HepG2 (cell line): ENCODE measurements around the gene FBXO7. TPM values are rescaled to one million over a fixed set of nuclear protein-coding genes. Genes with fewer than 3 reads are reported as not detected.

ENCODE experiments used
- ATAD3A ChIP-seq: sonication (generic); formaldehyde crosslinking; IDR thresholded peaks from 2 replicates; pipeline ENCODE4 v1.4.0; 2020; ENCODE audit warnings: missing genetic modification reagents
- CCDC6 ChIP-seq: sonication (generic); formaldehyde crosslinking; IDR thresholded peaks from 2 replicates; pipeline ENCODE4 v1.8.1; 2022; ENCODE audit warnings: mild to moderate bottlenecking, missing genetic modification reagents, moderate library complexity
- CTCF ChIP-seq: sonication (generic); formaldehyde crosslinking; IDR thresholded peaks from 2 replicates; pipeline ENCODE4 v1.5.0; 2020; ENCODE audit warnings: mild to moderate bottlenecking, missing genetic modification reagents, moderate library complexity
- FOXK2 ChIP-seq: fragments of 450-650 bp; IDR thresholded peaks from 2 replicates; pipeline ENCODE4 v1.6.1; 2016
- IRF1 ChIP-seq: sonication (generic); formaldehyde crosslinking; IDR thresholded peaks from 2 replicates; pipeline ENCODE4 v1.4.0; 2020; ENCODE audit warnings: low read depth, mild to moderate bottlenecking, missing genetic modification reagents
- KDM6A ChIP-seq: IDR thresholded peaks from 2 replicates; pipeline ENCODE4 v1.6.1; 2016; ENCODE audit warnings: low read depth
- MAX ChIP-seq: IDR thresholded peaks from 2 replicates; pipeline ENCODE4 v1.6.1; 2012; ENCODE audit warnings: inconsistent platforms
- RBM39 ChIP-seq: fragments of 200-400 bp; formaldehyde crosslinking; IDR thresholded peaks from one replicate; pipeline ENCODE4 v1.6.1; 2018; ENCODE audit warnings: antibody characterized with exemption, mild to moderate bottlenecking, low read depth, low read length; ENCODE audit not compliant: poor library complexity, severe bottlenecking
- RNF219 ChIP-seq: sonication (generic); formaldehyde crosslinking; IDR thresholded peaks from 2 replicates; pipeline ENCODE4 v1.5.0; 2020; ENCODE audit warnings: mild to moderate bottlenecking, missing genetic modification reagents
- SP1 ChIP-seq, 2 experiments: fragments of 450-650 bp in 1 of 2; sonication (generic) in 1 of 2; formaldehyde crosslinking in 1 of 2; IDR thresholded peaks; 2 replicates each; pipeline versions ENCODE4 v1.4.0 to v1.6.1; 2016 to 2020; ENCODE audit warnings: missing genetic modification reagents in 1 of 2
- SRSF4 ChIP-seq: fragments of 200-400 bp; formaldehyde crosslinking; IDR thresholded peaks from one replicate; pipeline ENCODE4 v1.6.1; 2018; ENCODE audit warnings: mild to moderate bottlenecking, low read depth, low read length, moderate library complexity; ENCODE audit not compliant: poor library complexity, severe bottlenecking
- ZNF224 ChIP-seq: sonication (generic); formaldehyde crosslinking; IDR thresholded peaks from 2 replicates; pipeline ENCODE4 v1.5.0; 2020; ENCODE audit warnings: mild to moderate bottlenecking, missing genetic modification reagents
- ZNF333 ChIP-seq: sonication (generic); formaldehyde crosslinking; IDR thresholded peaks from 2 replicates; pipeline ENCODE4 v1.4.0; 2020; ENCODE audit warnings: mild to moderate bottlenecking, missing genetic modification reagents, borderline replicate concordance
- ZNF446 ChIP-seq: sonication (generic); formaldehyde crosslinking; IDR thresholded peaks from 2 replicates; pipeline ENCODE4 v1.5.0; 2020; ENCODE audit warnings: mild to moderate bottlenecking, missing genetic modification reagents
- ZSCAN22 ChIP-seq: sonication (generic); formaldehyde crosslinking; IDR thresholded peaks from 2 replicates; pipeline ENCODE4 v1.4.0; 2020; ENCODE audit warnings: mild to moderate bottlenecking, missing genetic modification reagents
- polyA plus RNA-seq, 8 experiments: library from polyadenylated mRNA; depleted of rRNA in 3 of 8; stranded (reverse) in 7 of 8; unstranded in 1 of 8; fragments of >200 nt; fragmentation: Illumina TruSeq in 4 of 8; extraction: Trizol in 4 of 8; gene quantifications; 2 replicates each; pipeline versions ENCODE4 v1.2.1 to v1.2.3, GENCODE V29; 2011 to 2016; ENCODE audit warnings: low read depth in 4 of 8, missing spikeins in 1 of 8, mixed read lengths in 1 of 8; ENCODE audit not compliant: insufficient read depth in 1 of 8
- total RNA-seq, 5 experiments: library from RNA; depleted of rRNA; stranded (reverse); fragments of >200 nt; fragmentation: Illumina TruSeq; extraction: Trizol; gene quantifications; 2 replicates each; pipeline ENCODE4 v1.2.3, GENCODE V29; 2016; ENCODE audit warnings: low read depth in 1 of 5
- TF ChIP-seq, protein P1 (sequence below): sonication (generic); formaldehyde crosslinking; IDR thresholded peaks from 2 replicates; pipeline ENCODE4 v1.5.0; 2020; ENCODE audit warnings: missing genetic modification reagents
- TF ChIP-seq, protein P2 (sequence below): sonication (generic); formaldehyde crosslinking; IDR thresholded peaks from 2 replicates; pipeline ENCODE4 v1.5.0; 2020; ENCODE audit warnings: missing genetic modification reagents
- TF ChIP-seq, protein P3 (sequence below): sonication (generic); formaldehyde crosslinking; conservative IDR thresholded peaks from 2 replicates; pipeline ENCODE4 v1.8.0; 2022; ENCODE audit warnings: missing genetic modification reagents

Gene FBXO7
- total and polyA plus RNA-seq, 2 of the 13 experiments (the other 11 are each of a cell fraction or from before 2014, with no cell fraction given), result 105 to 172 TPM

DNA sequence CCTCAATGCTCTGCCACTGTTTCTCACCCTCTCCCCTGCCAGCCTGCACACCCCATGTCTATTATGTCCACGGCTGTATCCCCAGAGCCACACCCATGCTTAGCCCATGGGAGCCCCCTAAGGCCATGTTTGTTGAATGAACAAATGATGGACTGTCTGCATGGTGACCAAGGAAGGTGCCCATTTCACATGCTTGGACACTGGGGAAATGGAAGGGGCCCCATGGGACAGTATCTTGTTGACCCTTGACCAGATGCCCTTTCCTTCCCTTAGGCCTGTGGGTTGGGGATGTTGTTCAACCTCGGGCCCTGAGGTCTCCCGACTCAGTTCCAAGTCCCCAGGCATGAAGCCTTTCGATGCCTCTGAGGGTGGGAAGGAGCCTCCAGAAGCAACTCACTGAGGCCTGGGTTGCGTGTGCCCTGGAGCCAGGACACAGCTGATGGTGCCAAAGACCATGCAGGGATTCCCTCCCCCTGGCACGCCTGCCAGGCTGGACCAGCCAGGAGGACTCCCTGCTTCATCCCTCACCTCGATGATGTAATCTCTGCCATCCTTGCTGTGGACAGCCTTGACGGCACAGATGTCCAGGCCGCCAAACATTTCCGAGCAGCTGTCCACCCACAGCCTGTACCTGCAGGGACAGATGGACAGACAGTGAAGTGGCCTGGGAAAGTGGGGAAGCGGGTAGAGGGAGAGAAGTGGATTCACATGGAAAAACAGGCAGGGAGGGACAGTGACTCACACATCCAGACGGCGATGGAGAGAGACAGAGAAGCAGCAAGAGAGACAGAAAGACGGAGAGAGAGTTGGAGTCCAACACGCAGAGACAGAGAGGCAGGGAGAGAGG is 58.9 kb downstream of the FBXO7 start (continued):
- TF ChIP-seq IRF1 (CRISPR knock-in tag) (no peak), CCDC6 (peak; percentile 57; the same call in 1 of the 2 replicates), KDM6A (CRISPR knock-in tag) (no peak), SP1 (IDR thresholded peaks at IDR 0.05) (no peak), SP1 (CRISPR knock-in tag; IDR thresholded peaks at IDR 0.05) (no peak), ZSCAN22 (no peak), MAX (0 out of 2 replicates have a peak, but pooled peaks have one; percentile 20), CTCF (CRISPR knock-in tag) (no peak), RNF219 (CRISPR knock-in tag) (no peak), ZNF333 (CRISPR knock-in tag) (peak; percentile 65; the same call in 1 of the 2 replicates), RBM39 (no peak), ATAD3A (CRISPR knock-in tag) (no peak), FOXK2 (no peak), ZNF224 (CRISPR knock-in tag) (0 out of 2 replicates have a peak, but pooled peaks have one; percentile 14), ZNF446 (no peak), SRSF4 (no peak)
- TF ChIP-seq, protein P1, sequence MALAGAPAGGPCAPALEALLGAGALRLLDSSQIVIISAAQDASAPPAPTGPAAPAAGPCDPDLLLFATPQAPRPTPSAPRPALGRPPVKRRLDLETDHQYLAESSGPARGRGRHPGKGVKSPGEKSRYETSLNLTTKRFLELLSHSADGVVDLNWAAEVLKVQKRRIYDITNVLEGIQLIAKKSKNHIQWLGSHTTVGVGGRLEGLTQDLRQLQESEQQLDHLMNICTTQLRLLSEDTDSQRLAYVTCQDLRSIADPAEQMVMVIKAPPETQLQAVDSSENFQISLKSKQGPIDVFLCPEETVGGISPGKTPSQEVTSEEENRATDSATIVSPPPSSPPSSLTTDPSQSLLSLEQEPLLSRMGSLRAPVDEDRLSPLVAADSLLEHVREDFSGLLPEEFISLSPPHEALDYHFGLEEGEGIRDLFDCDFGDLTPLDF (CRISPR knock-in tag), result no peak
- TF ChIP-seq, protein P2, sequence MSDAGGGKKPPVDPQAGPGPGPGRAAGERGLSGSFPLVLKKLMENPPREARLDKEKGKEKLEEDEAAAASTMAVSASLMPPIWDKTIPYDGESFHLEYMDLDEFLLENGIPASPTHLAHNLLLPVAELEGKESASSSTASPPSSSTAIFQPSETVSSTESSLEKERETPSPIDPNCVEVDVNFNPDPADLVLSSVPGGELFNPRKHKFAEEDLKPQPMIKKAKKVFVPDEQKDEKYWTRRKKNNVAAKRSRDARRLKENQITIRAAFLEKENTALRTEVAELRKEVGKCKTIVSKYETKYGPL (CRISPR knock-in tag), result no peak
- TF ChIP-seq, protein P3, sequence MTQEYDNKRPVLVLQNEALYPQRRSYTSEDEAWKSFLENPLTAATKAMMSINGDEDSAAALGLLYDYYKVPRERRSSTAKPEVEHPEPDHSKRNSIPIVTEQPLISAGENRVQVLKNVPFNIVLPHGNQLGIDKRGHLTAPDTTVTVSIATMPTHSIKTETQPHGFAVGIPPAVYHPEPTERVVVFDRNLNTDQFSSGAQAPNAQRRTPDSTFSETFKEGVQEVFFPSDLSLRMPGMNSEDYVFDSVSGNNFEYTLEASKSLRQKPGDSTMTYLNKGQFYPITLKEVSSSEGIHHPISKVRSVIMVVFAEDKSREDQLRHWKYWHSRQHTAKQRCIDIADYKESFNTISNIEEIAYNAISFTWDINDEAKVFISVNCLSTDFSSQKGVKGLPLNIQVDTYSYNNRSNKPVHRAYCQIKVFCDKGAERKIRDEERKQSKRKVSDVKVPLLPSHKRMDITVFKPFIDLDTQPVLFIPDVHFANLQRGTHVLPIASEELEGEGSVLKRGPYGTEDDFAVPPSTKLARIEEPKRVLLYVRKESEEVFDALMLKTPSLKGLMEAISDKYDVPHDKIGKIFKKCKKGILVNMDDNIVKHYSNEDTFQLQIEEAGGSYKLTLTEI, result no peak
